ENCODE measurements around the gene PDE6G.

PDE6G gene

GRCh38 chr17:81676906-81677305 is 20.6 kb upstream of the PDE6G start:
- TF ChIP-seq FOXP2 (optimal IDR thresholded peaks at IDR 0.05; ENCODE audit: borderline replicate concordance, extremely low read depth, extremely low read length, insufficient read depth) (no peak), REST (IDR thresholded peaks at IDR 0.05; ENCODE audit: insufficient read depth in 1 of 2, low read depth in 2 of 2, low read length in 2 of 2) (no peak), POLR2AphosphoS5 (IDR thresholded peaks at IDR 0.05; ENCODE audit: low read depth, low read length) (no peak)

- TF ChIP-seq TAF1 (IDR thresholded peaks at IDR 0.05; ENCODE audit: borderline replicate concordance, insufficient read depth, low read length): no peak
- TF ChIP-seq SIN3A (IDR thresholded peaks at IDR 0.05; ENCODE audit: borderline replicate concordance, insufficient read depth, low read length): no peak
- no peak for TF ChIP-seq REST (IDR thresholded peaks at IDR 0.05; ENCODE audit: insufficient read depth in 1 of 2, low read depth in 2 of 2, low read length in 2 of 2)
- TF ChIP-seq POLR2AphosphoS5 (IDR thresholded peaks at IDR 0.05; ENCODE audit: low read depth, low read length): no peak
- no peak for TF ChIP-seq FOXP2 (optimal IDR thresholded peaks at IDR 0.05; ENCODE audit: borderline replicate concordance, extremely low read depth, extremely low read length, insufficient read depth)
Observed at GRCh38 chr17:81673561-81674258, 17.4 kb upstream of the PDE6G start.

GRCh38 chr17:81672954-81673353 is 16.6 kb upstream of the PDE6G start:
- no peak for TF ChIP-seq POLR2AphosphoS5 (IDR thresholded peaks at IDR 0.05; ENCODE audit: low read depth, low read length)
- TF ChIP-seq SIN3A (IDR thresholded peaks at IDR 0.05; ENCODE audit: borderline replicate concordance, insufficient read depth, low read length): no peak
- no peak for TF ChIP-seq REST (IDR thresholded peaks at IDR 0.05; ENCODE audit: insufficient read depth in 1 of 2, low read depth in 2 of 2, low read length in 2 of 2)
- TF ChIP-seq FOXP2 (optimal IDR thresholded peaks at IDR 0.05; ENCODE audit: borderline replicate concordance, extremely low read depth, extremely low read length, insufficient read depth): no peak
- TF ChIP-seq TAF1 (IDR thresholded peaks at IDR 0.05; ENCODE audit: borderline replicate concordance, insufficient read depth, low read length): no peak

- TF ChIP-seq FOXP2 (optimal IDR thresholded peaks at IDR 0.05; ENCODE audit: borderline replicate concordance, extremely low read depth, extremely low read length, insufficient read depth): no peak
- TF ChIP-seq TAF1 (IDR thresholded peaks at IDR 0.05; ENCODE audit: borderline replicate concordance, insufficient read depth, low read length): no peak
- no peak for TF ChIP-seq REST (IDR thresholded peaks at IDR 0.05; ENCODE audit: insufficient read depth in 1 of 2, low read depth in 2 of 2, low read length in 2 of 2)
- no peak for TF ChIP-seq POLR2AphosphoS5 (IDR thresholded peaks at IDR 0.05; ENCODE audit: low read depth, low read length)
- TF ChIP-seq SIN3A (IDR thresholded peaks at IDR 0.05; ENCODE audit: borderline replicate concordance, insufficient read depth, low read length): no peak
Observed at GRCh38 chr17:81672504-81672903, 16.2 kb upstream of the PDE6G start.

- TF ChIP-seq SIN3A (IDR thresholded peaks at IDR 0.05; ENCODE audit: borderline replicate concordance, insufficient read depth, low read length): no peak
- no peak for TF ChIP-seq POLR2AphosphoS5 (IDR thresholded peaks at IDR 0.05; ENCODE audit: low read depth, low read length)
- no peak for TF ChIP-seq FOXP2 (optimal IDR thresholded peaks at IDR 0.05; ENCODE audit: borderline replicate concordance, extremely low read depth, extremely low read length, insufficient read depth)
- no peak for TF ChIP-seq REST (IDR thresholded peaks at IDR 0.05; ENCODE audit: insufficient read depth in 1 of 2, low read depth in 2 of 2, low read length in 2 of 2)
- TF ChIP-seq TAF1 (IDR thresholded peaks at IDR 0.05; ENCODE audit: borderline replicate concordance, insufficient read depth, low read length): no peak
Observed at GRCh38 chr17:81667754-81668153, 11.4 kb upstream of the PDE6G start.

Data from PFSK-1 (cell line).